HepG2 (cell line): ENCODE results near the gene PCDHB2. TPM values are rescaled to one million over a fixed set of nuclear protein-coding genes. Genes with fewer than 3 reads are reported as not detected.
A peak's percentile ranks its signal among the peaks of the same experiment; 100 is the strongest.

ENCODE experiments used
- AHDC1 ChIP-seq: sonication (generic); formaldehyde crosslinking; IDR thresholded peaks from 2 replicates; pipeline ENCODE4 v1.5.1; 2020; ENCODE audit warnings: mild to moderate bottlenecking, missing genetic modification reagents, borderline replicate concordance
- KDM4B ChIP-seq: sonication (generic); formaldehyde crosslinking; IDR thresholded peaks from 2 replicates; pipeline ENCODE4 v1.4.0; 2020; ENCODE audit warnings: missing genetic modification reagents
- MEF2D ChIP-seq: sonication (generic); formaldehyde crosslinking; IDR thresholded peaks from 2 replicates; pipeline ENCODE4 v1.5.1; 2020; ENCODE audit warnings: mild to moderate bottlenecking, missing genetic modification reagents
- NR2C2 ChIP-seq: sonication (generic); formaldehyde crosslinking; IDR thresholded peaks from 2 replicates; pipeline ENCODE4 v1.4.0; 2020; ENCODE audit warnings: missing genetic modification reagents, mild to moderate bottlenecking, moderate library complexity, borderline replicate concordance
- PRDM15 ChIP-seq: sonication (generic); formaldehyde crosslinking; IDR thresholded peaks from 2 replicates; pipeline ENCODE4 v1.4.0; 2020; ENCODE audit warnings: missing genetic modification reagents
- STAG1 ChIP-seq: sonication (generic); formaldehyde crosslinking; IDR thresholded peaks from 2 replicates; pipeline ENCODE4 v1.4.0; 2020; ENCODE audit warnings: missing genetic modification reagents
- TAF15 ChIP-seq: fragments of 200-400 bp; formaldehyde crosslinking; IDR thresholded peaks from one replicate; pipeline ENCODE4 v1.6.1; 2018; ENCODE audit warnings: mild to moderate bottlenecking, low read depth, low read length; ENCODE audit not compliant: poor library complexity, severe bottlenecking
- TOE1 ChIP-seq: sonication (generic); formaldehyde crosslinking; IDR thresholded peaks from 2 replicates; pipeline ENCODE4 v1.4.0; 2020; ENCODE audit warnings: mild to moderate bottlenecking, missing genetic modification reagents
- ZFP36 ChIP-seq: fragments of 150-350 bp; IDR thresholded peaks from 2 replicates; pipeline ENCODE4 v1.6.1; 2018; ENCODE audit warnings: borderline replicate concordance, low read length, low read depth; ENCODE audit not compliant: partially characterized antibody
- ZHX2 ChIP-seq, 2 experiments: sonication (generic) in 1 of 2; formaldehyde crosslinking in 1 of 2; IDR thresholded peaks; 2 replicates each; pipeline versions ENCODE4 v1.6.1 to v1.9.0; 2014 to 2022; ENCODE audit warnings: antibody characterized with exemption in 1 of 2, borderline replicate concordance in 1 of 2, inconsistent platforms in 1 of 2, low read depth in 1 of 2, missing genetic modification reagents in 1 of 2
- ZNF776 ChIP-seq: sonication (generic); formaldehyde crosslinking; IDR thresholded peaks from 2 replicates; pipeline ENCODE4 v1.4.0; 2020; ENCODE audit warnings: mild to moderate bottlenecking, missing genetic modification reagents
- polyA plus RNA-seq, 8 experiments: library from polyadenylated mRNA; depleted of rRNA in 3 of 8; stranded (reverse) in 7 of 8; unstranded in 1 of 8; fragments of >200 nt; fragmentation: Illumina TruSeq in 4 of 8; extraction: Trizol in 4 of 8; gene quantifications; 2 replicates each; pipeline versions ENCODE4 v1.2.1 to v1.2.3, GENCODE V29; 2011 to 2016; ENCODE audit warnings: low read depth in 4 of 8, missing spikeins in 1 of 8, mixed read lengths in 1 of 8; ENCODE audit not compliant: insufficient read depth in 1 of 8
- total RNA-seq, 5 experiments: library from RNA; depleted of rRNA; stranded (reverse); fragments of >200 nt; fragmentation: Illumina TruSeq; extraction: Trizol; gene quantifications; 2 replicates each; pipeline ENCODE4 v1.2.3, GENCODE V29; 2016; ENCODE audit warnings: low read depth in 1 of 5
- TF ChIP-seq, protein P1 (sequence below): IDR thresholded peaks from 2 replicates; pipeline ENCODE4 v1.6.1; 2018; ENCODE audit warnings: missing genetic modification reagents

PCDHB2 gene
- total and polyA plus RNA-seq, 2 of the 13 experiments (the other 11 are each of a cell fraction or from before 2014, with no cell fraction given), result 7.1 to 7.5 TPM

GRCh38 chr5:141084487-141084989, 9.9 kb upstream of the PCDHB2 start (continued):
- TF ChIP-seq ZNF776 (CRISPR knock-in tag) (no peak), TOE1 (CRISPR knock-in tag) (no peak), MEF2D (no peak), AHDC1 (CRISPR knock-in tag) (no peak), ZFP36 (no peak), ZHX2 (IDR thresholded peaks at IDR 0.05; ENCODE audit: low read depth) (peak; percentile 63; the same call in 1 of the 2 replicates), ZHX2 (CRISPR knock-in tag; IDR thresholded peaks at IDR 0.05; ENCODE audit: borderline replicate concordance) (no peak), STAG1 (CRISPR knock-in tag) (peak; percentile 60), PRDM15 (CRISPR knock-in tag) (no peak), TAF15 (no peak), KDM4B (CRISPR knock-in tag) (no peak), NR2C2 (CRISPR knock-in tag) (no peak)
- TF ChIP-seq, protein P1, sequence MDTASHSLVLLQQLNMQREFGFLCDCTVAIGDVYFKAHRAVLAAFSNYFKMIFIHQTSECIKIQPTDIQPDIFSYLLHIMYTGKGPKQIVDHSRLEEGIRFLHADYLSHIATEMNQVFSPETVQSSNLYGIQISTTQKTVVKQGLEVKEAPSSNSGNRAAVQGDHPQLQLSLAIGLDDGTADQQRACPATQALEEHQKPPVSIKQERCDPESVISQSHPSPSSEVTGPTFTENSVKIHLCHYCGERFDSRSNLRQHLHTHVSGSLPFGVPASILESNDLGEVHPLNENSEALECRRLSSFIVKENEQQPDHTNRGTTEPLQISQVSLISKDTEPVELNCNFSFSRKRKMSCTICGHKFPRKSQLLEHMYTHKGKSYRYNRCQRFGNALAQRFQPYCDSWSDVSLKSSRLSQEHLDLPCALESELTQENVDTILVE (CRISPR knock-in tag), result no peak
